ENCODE measurements around the gene PRKN.

The PRKN gene

GRCh38 chr6:161836643-161837448 lies 890.7 kb downstream of the PRKN start:
- Histone ChIP-seq H3K27me3 (ENCODE audit: insufficient read depth, low read depth, severe bottlenecking) (no peaks in the 10 kb centered on the region), H3K9me3 (ENCODE audit: severe bottlenecking) (no peaks in the 10 kb centered on the region), H3K4me3 (ENCODE audit: low read depth, low read length) (no peak overlapping the region), H3K27ac (no peak overlapping the region), H3K36me3 (no peaks in the 10 kb centered on the region)
- peak; percentile 36; the same call in 1 of the 2 replicates for TF ChIP-seq CTCF (IDR thresholded peaks at IDR 0.05; ENCODE audit: low read depth, low read length)
- DNase-seq, result no peak

- Histone ChIP-seq H3K27me3 (ENCODE audit: insufficient read depth, low read depth, severe bottlenecking) (no peaks in the 10 kb centered on the region), H3K27ac (no peak overlapping the region), H3K4me3 (ENCODE audit: low read depth, low read length) (peak overlapping the region; percentile 8), H3K9me3 (ENCODE audit: severe bottlenecking) (no peaks in the 10 kb centered on the region), H3K36me3 (no peaks in the 10 kb centered on the region)
- peak; percentile 29; the same call in 1 of the 2 replicates for TF ChIP-seq CTCF (IDR thresholded peaks at IDR 0.05; ENCODE audit: low read depth, low read length)
- DNase-seq, result peak; percentile 38
Observed at GRCh38 chr6:161835500-161836215, 891.9 kb downstream of the PRKN start.

- no peaks in the 10 kb centered on the region for H3K36me3 ChIP-seq
- TF ChIP-seq CTCF (IDR thresholded peaks at IDR 0.05; ENCODE audit: low read depth, low read length), result no peak
- H3K4me3 ChIP-seq (ENCODE audit: low read depth, low read length), result no peak overlapping the region
- H3K9me3 ChIP-seq (ENCODE audit: severe bottlenecking), result no peaks in the 10 kb centered on the region
- H3K27me3 ChIP-seq (ENCODE audit: insufficient read depth, low read depth, severe bottlenecking), result no peaks in the 10 kb centered on the region
- no peak for DNase-seq
- no peak overlapping the region for H3K27ac ChIP-seq
Observed at GRCh38 chr6:161834426-161834825, 893.1 kb downstream of the PRKN start.

- DNase-seq, result peak; percentile 29
- no peak for TF ChIP-seq CTCF (IDR thresholded peaks at IDR 0.05; ENCODE audit: low read depth, low read length)
- H3K4me3 ChIP-seq (ENCODE audit: low read depth, low read length), result no peak overlapping the region
Observed at GRCh38 chr6:161833099-161833860, 894.3 kb downstream of the PRKN start.

GRCh38 chr6:161832622-161833021 lies 894.9 kb downstream of the PRKN start:
- no peaks in the 10 kb centered on the region for H3K9me3 ChIP-seq (ENCODE audit: severe bottlenecking)
- no peak for TF ChIP-seq CTCF (IDR thresholded peaks at IDR 0.05; ENCODE audit: low read depth, low read length)
- no peaks in the 10 kb centered on the region for H3K27me3 ChIP-seq (ENCODE audit: insufficient read depth, low read depth, severe bottlenecking)
- no peak for DNase-seq
- H3K27ac ChIP-seq, result no peak overlapping the region
- H3K36me3 ChIP-seq, result no peaks in the 10 kb centered on the region
- no peak overlapping the region for H3K4me3 ChIP-seq (ENCODE audit: low read depth, low read length)

More at GRCh38 chr6:161833099-161833860, 894.3 kb downstream of the PRKN start:
- H3K27ac ChIP-seq, result no peak overlapping the region
- H3K36me3 ChIP-seq, result no peaks in the 10 kb centered on the region
- H3K27me3 ChIP-seq (ENCODE audit: insufficient read depth, low read depth, severe bottlenecking), result no peaks in the 10 kb centered on the region
- H3K9me3 ChIP-seq (ENCODE audit: severe bottlenecking), result no peaks in the 10 kb centered on the region
